ENCODE results near the gene GPS2. TPM values are rescaled to one million over a fixed set of nuclear protein-coding genes. Genes with fewer than 3 reads are reported as not detected.

The GPS2 gene
- total and polyA plus RNA-seq, 2 donors (not counting 1 experiment from before 2014, with no cell fraction given), result 137 to 225 TPM

DNA sequence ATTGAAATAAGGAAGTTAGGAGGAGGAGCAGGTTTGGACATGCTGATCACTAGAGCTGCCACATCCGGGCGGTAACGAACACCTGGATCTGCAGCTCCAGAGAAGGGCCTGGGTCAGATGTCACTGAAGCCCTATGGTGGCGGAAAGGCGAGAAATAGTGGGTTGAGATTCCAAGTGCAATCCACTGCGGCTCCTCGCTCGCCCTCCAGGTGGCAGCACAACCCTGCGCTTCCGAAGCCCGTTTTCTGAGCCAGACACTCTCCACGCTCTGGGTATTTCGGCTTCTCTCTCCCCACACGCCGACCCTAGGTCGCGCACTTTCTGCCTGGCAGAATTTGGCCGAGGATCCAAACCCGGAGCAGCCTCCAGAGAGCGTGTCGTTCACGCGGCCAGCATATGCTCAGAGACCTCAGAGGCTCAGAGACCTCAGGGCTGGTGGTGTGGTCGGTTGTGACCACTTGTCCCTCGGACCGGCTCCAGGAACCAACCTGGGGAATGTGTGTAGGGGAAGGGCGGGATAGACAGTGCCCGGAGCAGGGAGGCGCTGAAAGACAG is 34.6 kb downstream of the GPS2 start:
- H4K20me1 ChIP-seq (ENCODE audit: control insufficient read depth, insufficient read depth, low read length, poor library complexity, severe bottlenecking), result no peaks in the 10 kb centered on the region
- intact Hi-C loops (cut with micrococcal nuclease), result loop anchor here (1.0 to 2.0 kb wide), 7 partner anchors 16 to 309 kb away; partner anchors contain the start of genes CLDN7, SENP3 and TMEM102
- H3K9ac ChIP-seq (ENCODE audit: low read length), result peak overlapping the region; percentile 67
- H3K4me1 Mint-ChIP-seq, result peaks cover 20% of the 10 kb centered on the region
- TF ChIP-seq, protein P1, sequence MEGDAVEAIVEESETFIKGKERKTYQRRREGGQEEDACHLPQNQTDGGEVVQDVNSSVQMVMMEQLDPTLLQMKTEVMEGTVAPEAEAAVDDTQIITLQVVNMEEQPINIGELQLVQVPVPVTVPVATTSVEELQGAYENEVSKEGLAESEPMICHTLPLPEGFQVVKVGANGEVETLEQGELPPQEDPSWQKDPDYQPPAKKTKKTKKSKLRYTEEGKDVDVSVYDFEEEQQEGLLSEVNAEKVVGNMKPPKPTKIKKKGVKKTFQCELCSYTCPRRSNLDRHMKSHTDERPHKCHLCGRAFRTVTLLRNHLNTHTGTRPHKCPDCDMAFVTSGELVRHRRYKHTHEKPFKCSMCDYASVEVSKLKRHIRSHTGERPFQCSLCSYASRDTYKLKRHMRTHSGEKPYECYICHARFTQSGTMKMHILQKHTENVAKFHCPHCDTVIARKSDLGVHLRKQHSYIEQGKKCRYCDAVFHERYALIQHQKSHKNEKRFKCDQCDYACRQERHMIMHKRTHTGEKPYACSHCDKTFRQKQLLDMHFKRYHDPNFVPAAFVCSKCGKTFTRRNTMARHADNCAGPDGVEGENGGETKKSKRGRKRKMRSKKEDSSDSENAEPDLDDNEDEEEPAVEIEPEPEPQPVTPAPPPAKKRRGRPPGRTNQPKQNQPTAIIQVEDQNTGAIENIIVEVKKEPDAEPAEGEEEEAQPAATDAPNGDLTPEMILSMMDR (IDR thresholded peaks at IDR 0.05), result peak; percentile 91
- no peak for TF ChIP-seq EZH2 (IDR thresholded peaks at IDR 0.05; ENCODE audit: borderline replicate concordance, insufficient read depth, low read depth, low read length, poor library complexity, severe bottlenecking)
- H3K27ac ChIP-seq (ENCODE audit: low read length in 2 of 2), result no peak overlapping the region
- peaks cover 20 to 31% of the 10 kb centered on the region in 2 donors for H3K4me1 ChIP-seq (ENCODE audit: control insufficient read depth in 2 of 2, insufficient read depth in 2 of 2, low read length in 2 of 2)
- H3K27ac Mint-ChIP-seq, result peak overlapping the region; percentile 76
- H3K9me3 ChIP-seq (ENCODE audit: control extremely low read depth in 1 of 3, control insufficient read depth in 2 of 3, insufficient read depth in 1 of 3, low read length in 2 of 3), result peaks cover 0 to 18% (median 0%) of the 10 kb centered on the region in 3 donors
- H2AFZ ChIP-seq (ENCODE audit: insufficient read depth, low read depth, low read length, poor library complexity, severe bottlenecking), result peak overlapping the region; percentile 64
- CTCF ChIA-PET, result interaction anchor here (1.0 to 10.9 kb wide), 10 partner anchors 17 to 280 kb away, joined by 3 to 115 read pairs (median 4); partner anchors contain the start of gene ACAP1
- no peaks in the 10 kb centered on the region for H3K36me3 ChIP-seq (replicated peaks in 1 of 2; ENCODE audit: control extremely low read depth in 1 of 2, control insufficient read depth in 1 of 2, extremely low read depth in 1 of 2, insufficient read depth in 2 of 2, low read length in 1 of 2)
- ATAC-seq (ENCODE audit: low read depth) (peak; percentile 84), DNase-seq (peak; percentile 85)
- H3K4me3 Mint-ChIP-seq, result peak overlapping the region; percentile 92
- H3K79me2 ChIP-seq (ENCODE audit: control insufficient read depth, insufficient read depth, low read length), result no peaks in the 10 kb centered on the region
- H3K27me3 Mint-ChIP-seq, result peaks cover 16% of the 10 kb centered on the region
- peak overlapping the region; percentile 98 for H3K4me2 ChIP-seq (replicated peaks; ENCODE audit: low read depth, low read length, poor library complexity, severe bottlenecking)
- H3K27me3 ChIP-seq (replicated peaks in 1 of 4; ENCODE audit: control extremely low read depth in 1 of 4, control insufficient read depth in 3 of 4, insufficient read depth in 4 of 4, low read length in 3 of 4), result peaks cover 0 to 45% (median 13%) of the 10 kb centered on the region in 4 experiments
- no peaks in the 10 kb centered on the region for H3K9me3 Mint-ChIP-seq (ENCODE audit: insufficient read depth)
- 1% methylated on average over 29 of the region's 29 CpGs for whole genome bisulfite sequencing (ENCODE audit: insufficient coverage)
- POLR2A ChIA-PET, result interaction anchor here (0.7 to 1.5 kb wide), 3 partner anchors 13 to 65 kb away, joined by 4 to 7 read pairs (median 5); partner anchors contain the start of gene GABARAP
- H3K4me3 ChIP-seq (ENCODE audit: control extremely low read depth in 1 of 5, extremely low read depth in 1 of 5, insufficient read depth in 1 of 5, low read depth in 2 of 5, low read length in 4 of 5), result peak overlapping the region; percentile 1 to 69 (median 53)

GRCh38 chr17:7279448-7279847 is 35.7 kb downstream of the GPS2 start:
- ATAC-seq (ENCODE audit: low read depth) (no peak), DNase-seq (no peak)
- Histone ChIP-seq H3K9ac (ENCODE audit: low read length) (no peak overlapping the region), H3K4me2 (replicated peaks; ENCODE audit: low read depth, low read length, poor library complexity, severe bottlenecking) (no peak overlapping the region), H3K79me2 (ENCODE audit: control insufficient read depth, insufficient read depth, low read length) (no peaks in the 10 kb centered on the region), H4K20me1 (ENCODE audit: control insufficient read depth, insufficient read depth, low read length, poor library complexity, severe bottlenecking) (no peaks in the 10 kb centered on the region), H3K9me3 (ENCODE audit: control extremely low read depth in 1 of 3, control insufficient read depth in 2 of 3, insufficient read depth in 1 of 3, low read length in 2 of 3) (peaks cover 0 to 16% (median 0%) of the 10 kb centered on the region in 3 donors), H3K36me3 (replicated peaks in 1 of 2; ENCODE audit: control extremely low read depth in 1 of 2, control insufficient read depth in 1 of 2, extremely low read depth in 1 of 2, insufficient read depth in 2 of 2, low read length in 1 of 2) (no peaks in the 10 kb centered on the region), H3K27me3 (replicated peaks in 1 of 4; ENCODE audit: control extremely low read depth in 1 of 4, control insufficient read depth in 3 of 4, insufficient read depth in 4 of 4, low read length in 3 of 4) (peaks cover 0 to 34% (median 13%) of the 10 kb centered on the region in 4 experiments), H3K27ac (ENCODE audit: low read length in 2 of 2) (no peak overlapping the region), H3K4me3 (ENCODE audit: control extremely low read depth in 1 of 5, extremely low read depth in 1 of 5, insufficient read depth in 1 of 5, low read depth in 2 of 5, low read length in 4 of 5) (no peak overlapping the region), H3K4me1 (ENCODE audit: control insufficient read depth in 2 of 2, insufficient read depth in 2 of 2, low read length in 2 of 2) (peaks cover 20 to 31% of the 10 kb centered on the region in 2 donors), H2AFZ (ENCODE audit: insufficient read depth, low read depth, low read length, poor library complexity, severe bottlenecking) (no peak overlapping the region)
- intact Hi-C loops (cut with micrococcal nuclease), result no loop called here
- H3K27ac Mint-ChIP-seq, result no peak overlapping the region
- H3K4me1 Mint-ChIP-seq, result peaks cover 20% of the 10 kb centered on the region
- ChIA-PET CTCF (interaction anchor here (0.6 to 10.9 kb wide), 10 partner anchors 10 to 281 kb away, joined by 3 to 115 read pairs (median 3); partner anchors contain the start of gene ACAP1), POLR2A (interaction anchor here (0.7 kb wide), 1 partner anchor 164 kb away, joined by 4 read pairs; no protein-coding TSS in a partner anchor)
- TF ChIP-seq, protein P1 (IDR thresholded peaks at IDR 0.05), result no peak
- TF ChIP-seq EZH2 (IDR thresholded peaks at IDR 0.05; ENCODE audit: borderline replicate concordance, insufficient read depth, low read depth, low read length, poor library complexity, severe bottlenecking), result no peak
- H3K4me3 Mint-ChIP-seq, result no peak overlapping the region
- H3K9me3 Mint-ChIP-seq (ENCODE audit: insufficient read depth), result no peaks in the 10 kb centered on the region
- 88% methylated on average over 5 of the region's 8 CpGs for WGBS (ENCODE audit: insufficient coverage)
- H3K27me3 Mint-ChIP-seq, result peaks cover 16% of the 10 kb centered on the region
